Sigmoid colon (tissue), 4 donors: ENCODE results near the gene MRPS18B.

ENCODE experiments used
- CTCF ChIP-seq, 4 experiments: fragments of 450-650 bp in 3 of 4; fragments of 200-600 bp in 1 of 4; IDR thresholded peaks; one replicate each; pipeline ENCODE4 v1.5.1; 2016 to 2019; ENCODE audit warnings: antibody characterized with exemption in 4 of 4, mild to moderate bottlenecking in 3 of 4, moderate library complexity in 2 of 4
- EP300 ChIP-seq, 4 donors: sonication (generic); formaldehyde crosslinking; IDR thresholded peaks; one replicate each; pipeline ENCODE4 v1.6.1; 2017; ENCODE audit warnings: antibody characterized with exemption in 4 of 4
- POLR2A ChIP-seq, 2 donors: fragments of 450-650 bp; IDR thresholded peaks; one replicate each; pipeline ENCODE4 v1.6.1; 2016; ENCODE audit warnings: antibody characterized with exemption in 2 of 2, mild to moderate bottlenecking in 2 of 2, moderate library complexity in 2 of 2

GRCh38 chr6:30615958-30616810 is 1.5 kb upstream of the MRPS18B start:
- TF ChIP-seq CTCF (IDR thresholded peaks at IDR 0.05) (no peak), POLR2A (IDR thresholded peaks at IDR 0.05) (peak; percentile 18 to 53), EP300 (IDR thresholded peaks at IDR 0.05) (no peak)
